Measurements from ENCODE around the gene ATXN1.
"Not testable (repeated sequence)": the region's sequence is repeated elsewhere in the genome, so short reads cannot be mapped to it uniquely, and the experiment has no call there.

Gene ATXN1

DNA sequence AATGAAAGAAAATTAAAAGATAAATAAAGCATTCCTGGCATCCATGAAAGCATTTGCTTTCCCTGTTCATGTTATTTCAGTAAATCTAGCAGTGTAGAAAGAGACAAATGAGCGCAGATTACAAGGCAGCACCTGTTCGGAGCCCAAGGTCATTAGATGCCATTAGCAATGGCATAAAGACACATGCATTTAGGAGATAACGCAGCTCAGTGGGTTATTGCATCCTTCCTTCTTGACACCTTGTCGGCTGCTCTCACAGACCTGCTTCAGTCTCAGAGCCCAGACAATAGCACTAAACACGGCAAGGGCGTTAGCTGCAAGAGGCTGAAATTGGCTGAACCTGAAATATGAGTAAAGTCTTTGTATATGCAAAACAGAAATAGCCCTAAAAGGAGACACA lies 140.3 kb downstream of the ATXN1 start:
- peaks cover 11% of the 10 kb centered on the region; the same call in 1 of the 2 replicates for H3K79me2 ChIP-seq (ENCODE audit: insufficient read depth, low read depth)
- no peaks in the 10 kb centered on the region for H3K27me3 ChIP-seq (ENCODE audit: insufficient read depth, low read depth)
- H2AFZ ChIP-seq (ENCODE audit: low read depth): no peak overlapping the region
- no peak overlapping the region for H3K27ac ChIP-seq
- no peaks in the 10 kb centered on the region for H4K20me1 ChIP-seq (ENCODE audit: insufficient read depth)
- no peak overlapping the region for H3K4me3 ChIP-seq (IDR thresholded peaks at IDR 0.05; ENCODE audit: insufficient read depth, low read depth, low read length)
- H3K36me3 ChIP-seq (ENCODE audit: insufficient read depth): no peaks in the 10 kb centered on the region
- H3K4me2 ChIP-seq: no peak overlapping the region
- TF ChIP-seq, protein P1, sequence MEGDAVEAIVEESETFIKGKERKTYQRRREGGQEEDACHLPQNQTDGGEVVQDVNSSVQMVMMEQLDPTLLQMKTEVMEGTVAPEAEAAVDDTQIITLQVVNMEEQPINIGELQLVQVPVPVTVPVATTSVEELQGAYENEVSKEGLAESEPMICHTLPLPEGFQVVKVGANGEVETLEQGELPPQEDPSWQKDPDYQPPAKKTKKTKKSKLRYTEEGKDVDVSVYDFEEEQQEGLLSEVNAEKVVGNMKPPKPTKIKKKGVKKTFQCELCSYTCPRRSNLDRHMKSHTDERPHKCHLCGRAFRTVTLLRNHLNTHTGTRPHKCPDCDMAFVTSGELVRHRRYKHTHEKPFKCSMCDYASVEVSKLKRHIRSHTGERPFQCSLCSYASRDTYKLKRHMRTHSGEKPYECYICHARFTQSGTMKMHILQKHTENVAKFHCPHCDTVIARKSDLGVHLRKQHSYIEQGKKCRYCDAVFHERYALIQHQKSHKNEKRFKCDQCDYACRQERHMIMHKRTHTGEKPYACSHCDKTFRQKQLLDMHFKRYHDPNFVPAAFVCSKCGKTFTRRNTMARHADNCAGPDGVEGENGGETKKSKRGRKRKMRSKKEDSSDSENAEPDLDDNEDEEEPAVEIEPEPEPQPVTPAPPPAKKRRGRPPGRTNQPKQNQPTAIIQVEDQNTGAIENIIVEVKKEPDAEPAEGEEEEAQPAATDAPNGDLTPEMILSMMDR (conservative IDR thresholded peaks at IDR 0.05; ENCODE audit: low read depth, low read length): no peak
- no peak overlapping the region for H3K9ac ChIP-seq
- H3K4me1 ChIP-seq (ENCODE audit: low read depth, poor library complexity, severe bottlenecking): peaks cover 21% of the 10 kb centered on the region

DNA sequence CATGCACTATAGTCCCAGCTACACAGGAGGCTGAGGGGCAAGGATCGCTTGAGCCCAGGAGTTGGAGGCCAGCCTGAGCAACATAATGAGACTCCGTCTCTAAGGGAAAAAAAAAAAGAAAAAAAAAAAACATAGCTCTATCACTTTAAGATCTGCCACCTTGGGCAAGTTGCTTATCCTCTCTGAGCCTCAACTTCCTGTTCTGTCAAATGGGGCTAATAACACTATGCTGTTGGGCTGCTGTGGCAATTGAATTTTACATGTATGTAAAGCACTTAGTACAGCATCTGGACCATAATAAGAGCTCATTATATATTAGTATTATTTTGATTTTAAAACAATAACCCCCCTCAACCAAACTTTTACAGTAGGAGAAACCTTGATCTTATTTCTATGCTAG lies 141.5 kb downstream of the ATXN1 start:
- H3K27ac ChIP-seq: no peak overlapping the region
- no peak overlapping the region for H3K9ac ChIP-seq
- H3K4me2 ChIP-seq: no peak overlapping the region
- H2AFZ ChIP-seq (ENCODE audit: low read depth): no peak overlapping the region
- no peaks in the 10 kb centered on the region for H4K20me1 ChIP-seq (ENCODE audit: insufficient read depth)
- no peaks in the 10 kb centered on the region for H3K27me3 ChIP-seq (ENCODE audit: insufficient read depth, low read depth)
- H3K79me2 ChIP-seq (ENCODE audit: insufficient read depth, low read depth): peaks cover 11% of the 10 kb centered on the region; the same call in 1 of the 2 replicates
- no peak overlapping the region for H3K4me3 ChIP-seq (IDR thresholded peaks at IDR 0.05; ENCODE audit: insufficient read depth, low read depth, low read length)
- TF ChIP-seq, protein P1 (conservative IDR thresholded peaks at IDR 0.05; ENCODE audit: low read depth, low read length): no peak
- H3K4me1 ChIP-seq (ENCODE audit: low read depth, poor library complexity, severe bottlenecking): peaks cover 15% of the 10 kb centered on the region
- no peaks in the 10 kb centered on the region for H3K36me3 ChIP-seq (ENCODE audit: insufficient read depth)

DNA sequence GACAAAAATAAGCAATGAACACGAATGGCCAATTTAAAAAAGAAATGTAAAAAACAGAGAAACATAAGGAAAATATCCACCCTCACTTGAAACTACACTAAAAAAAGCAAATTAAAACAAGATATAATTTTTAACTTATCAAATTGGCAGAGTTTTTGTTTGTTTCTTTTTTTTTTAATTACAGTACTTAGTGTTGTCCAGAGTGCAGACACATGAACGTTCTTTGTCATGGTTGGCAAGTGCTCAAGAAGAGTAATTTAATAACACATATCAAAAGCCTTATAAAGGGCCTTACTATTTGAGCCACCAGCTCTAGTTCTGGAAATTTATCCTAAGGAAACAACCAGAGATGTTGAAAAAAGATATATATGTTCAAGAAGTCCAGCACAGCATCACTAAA lies 142.3 kb downstream of the ATXN1 start:
- TF ChIP-seq, protein P1 (conservative IDR thresholded peaks at IDR 0.05; ENCODE audit: low read depth, low read length): no peak
- Histone ChIP-seq H3K27ac (no peak overlapping the region), H3K9ac (no peak overlapping the region), H3K36me3 (ENCODE audit: insufficient read depth) (no peaks in the 10 kb centered on the region), H4K20me1 (ENCODE audit: insufficient read depth) (no peaks in the 10 kb centered on the region), H3K4me1 (ENCODE audit: low read depth, poor library complexity, severe bottlenecking) (peaks cover 15% of the 10 kb centered on the region), H2AFZ (ENCODE audit: low read depth) (no peak overlapping the region), H3K27me3 (ENCODE audit: insufficient read depth, low read depth) (no peaks in the 10 kb centered on the region), H3K79me2 (ENCODE audit: insufficient read depth, low read depth) (peaks cover 11% of the 10 kb centered on the region; the same call in 1 of the 2 replicates), H3K4me3 (IDR thresholded peaks at IDR 0.05; ENCODE audit: insufficient read depth, low read depth, low read length) (no peak overlapping the region), H3K4me2 (no peak overlapping the region)

DNA sequence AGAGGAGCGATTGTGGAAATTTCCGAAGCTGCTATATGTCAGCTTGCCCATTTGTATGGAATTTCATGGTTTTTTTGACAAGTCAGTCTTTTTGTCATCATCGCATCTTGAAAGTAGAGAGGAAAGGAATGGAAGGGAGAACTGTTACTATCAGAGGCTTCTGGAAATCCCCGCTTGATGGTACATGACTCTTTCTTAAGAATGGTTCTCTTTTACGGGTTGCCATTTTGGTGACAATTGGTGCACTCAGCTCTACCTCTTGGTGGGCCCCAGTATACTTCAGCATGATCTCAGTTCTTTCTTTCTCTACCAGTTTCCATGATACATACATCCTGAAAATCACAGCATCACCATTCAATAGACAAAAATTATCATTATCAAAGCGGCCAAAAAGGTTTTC lies 146.0 kb downstream of the ATXN1 start:
- not testable (repeated sequence) for H3K4me1 ChIP-seq (ENCODE audit: low read depth, poor library complexity, severe bottlenecking); H3K4me3 ChIP-seq (IDR thresholded peaks at IDR 0.05; ENCODE audit: insufficient read depth, low read depth, low read length); H4K20me1 ChIP-seq (ENCODE audit: insufficient read depth); H3K9ac ChIP-seq; H3K36me3 ChIP-seq (ENCODE audit: insufficient read depth); H2AFZ ChIP-seq (ENCODE audit: low read depth); H3K27ac ChIP-seq; H3K27me3 ChIP-seq (ENCODE audit: insufficient read depth, low read depth); H3K79me2 ChIP-seq (ENCODE audit: insufficient read depth, low read depth); H3K4me2 ChIP-seq

DNA sequence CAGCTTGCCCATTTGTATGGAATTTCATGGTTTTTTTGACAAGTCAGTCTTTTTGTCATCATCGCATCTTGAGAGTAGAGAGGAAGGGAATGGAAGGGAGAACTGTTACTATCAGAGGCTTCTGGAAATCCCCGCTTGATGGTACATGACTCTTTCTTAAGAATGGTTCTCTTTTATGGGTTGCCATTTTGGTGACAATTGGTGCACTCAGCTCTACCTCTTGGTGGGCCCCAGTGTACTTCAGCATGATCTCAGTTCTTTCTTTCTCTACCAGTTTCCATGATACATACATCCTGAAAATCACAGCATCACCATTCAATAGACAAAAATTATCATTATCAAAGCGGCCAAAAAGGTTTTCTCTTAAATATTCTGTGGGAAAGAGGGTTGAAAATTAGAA lies 147.1 kb downstream of the ATXN1 start:
- H3K4me2 ChIP-seq; H2AFZ ChIP-seq (ENCODE audit: low read depth); H3K4me3 ChIP-seq (IDR thresholded peaks at IDR 0.05; ENCODE audit: insufficient read depth, low read depth, low read length); H3K9ac ChIP-seq; H3K36me3 ChIP-seq (ENCODE audit: insufficient read depth); H4K20me1 ChIP-seq (ENCODE audit: insufficient read depth); H3K27me3 ChIP-seq (ENCODE audit: insufficient read depth, low read depth); H3K4me1 ChIP-seq (ENCODE audit: low read depth, poor library complexity, severe bottlenecking); H3K27ac ChIP-seq; H3K79me2 ChIP-seq (ENCODE audit: insufficient read depth, low read depth): not testable (repeated sequence)

DNA sequence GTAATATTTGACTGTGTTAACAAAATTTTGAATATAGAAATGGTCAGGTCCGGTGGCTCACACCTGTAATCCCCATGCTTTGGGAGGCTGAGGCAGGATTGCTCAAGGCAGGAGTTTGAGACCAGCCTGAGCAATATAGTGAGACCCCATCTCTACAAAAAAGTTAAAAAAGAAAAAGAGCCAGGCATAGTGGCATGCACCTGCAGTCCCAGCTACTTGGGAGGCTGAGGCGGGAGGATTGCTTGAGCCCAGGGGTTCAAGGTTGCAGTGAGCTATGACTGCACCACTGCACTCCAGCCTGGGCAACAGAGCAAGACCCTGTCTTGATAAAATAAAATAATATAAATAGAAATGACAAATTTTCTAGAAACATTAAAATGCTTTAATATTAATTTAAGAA lies 147.8 kb downstream of the ATXN1 start:
- H3K36me3 ChIP-seq (ENCODE audit: insufficient read depth); H3K4me3 ChIP-seq (IDR thresholded peaks at IDR 0.05; ENCODE audit: insufficient read depth, low read depth, low read length); H3K4me1 ChIP-seq (ENCODE audit: low read depth, poor library complexity, severe bottlenecking); H2AFZ ChIP-seq (ENCODE audit: low read depth); H3K79me2 ChIP-seq (ENCODE audit: insufficient read depth, low read depth); H3K9ac ChIP-seq; H4K20me1 ChIP-seq (ENCODE audit: insufficient read depth); H3K27ac ChIP-seq; H3K4me2 ChIP-seq; H3K27me3 ChIP-seq (ENCODE audit: insufficient read depth, low read depth): not testable (repeated sequence)

All from KMS-11 (cell line).